Measurements from ENCODE around the gene COG1. TPM values are rescaled to one million over a fixed set of nuclear protein-coding genes. Genes with fewer than 3 reads are reported as not detected.

Gene COG1
- total and polyA plus RNA-seq, 2 of the 8 experiments (the other 6 are each of a cell fraction or from before 2014, with no cell fraction given), result 11.0 to 19.5 TPM

DNA sequence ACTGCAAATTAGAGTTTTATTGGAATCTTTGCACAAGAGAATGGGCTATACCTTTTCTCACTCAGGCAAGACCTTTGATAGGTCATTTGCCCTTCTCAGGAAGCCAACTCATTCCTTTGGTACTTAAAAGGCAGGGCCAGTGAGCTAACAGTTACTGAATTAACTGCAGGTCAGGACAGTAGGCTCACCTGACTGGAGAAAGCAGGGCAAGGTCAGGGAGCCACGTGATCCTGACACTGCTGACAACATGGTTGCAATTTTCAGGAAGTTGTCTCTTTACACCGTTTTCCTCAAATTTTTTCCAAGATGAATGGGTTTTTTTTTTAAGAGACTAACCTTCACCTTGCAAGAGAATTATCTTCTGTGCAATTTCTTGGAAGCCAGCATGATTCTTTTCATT lies 47.7 kb downstream of the COG1 start:
- Histone ChIP-seq H2BK12ac (ENCODE audit: low read depth, low read length) (no peak overlapping the region), H2AK5ac (ENCODE audit: low read depth, low read length) (no peak overlapping the region), H3K4me1 (replicated peaks in 1 of 4; ENCODE audit: control insufficient read depth in 3 of 4, insufficient read depth in 4 of 4, low read length in 3 of 4) (no peaks in the 10 kb centered on the region), H3K79me1 (ENCODE audit: low read depth, low read length) (peaks cover 2% of the 10 kb centered on the region; the same call in 1 of the 2 replicates), H3K4me2 (ENCODE audit: insufficient read depth in 1 of 2, low read depth in 2 of 2, low read length in 2 of 2) (no peak overlapping the region), H3K36me3 (ENCODE audit: control insufficient read depth in 2 of 4, insufficient read depth in 4 of 4, low read length in 3 of 4) (peaks cover 9 to 54% (median 24%) of the 10 kb centered on the region in 4 experiments; a peak in 6 of 8 replicates), H2BK5ac (ENCODE audit: low read depth, low read length) (no peak overlapping the region), H2BK120ac (replicated peaks; ENCODE audit: low read depth, low read length) (no peak overlapping the region), H3K4me3 (ENCODE audit: extremely low read depth in 1 of 4, insufficient read depth in 2 of 4, low read depth in 3 of 4, low read length in 4 of 4) (no peak overlapping the region), H3K27me3 (replicated peaks in 1 of 4; ENCODE audit: control insufficient read depth in 3 of 4, extremely low read depth in 1 of 4, insufficient read depth in 3 of 4, low read length in 3 of 4) (no peaks in the 10 kb centered on the region), H2AFZ (ENCODE audit: low read length) (no peak overlapping the region), H3K23me2 (ENCODE audit: low read depth, low read length) (no peaks in the 10 kb centered on the region), H3K14ac (ENCODE audit: insufficient read length) (no peak overlapping the region), H3K18ac (ENCODE audit: extremely low read depth, low read length) (no peak overlapping the region), H3K27ac (ENCODE audit: low read depth, low read length) (no peak overlapping the region), H3K9me3 (ENCODE audit: insufficient read depth in 2 of 2, low read depth in 1 of 2, low read length in 1 of 2) (no peaks in the 10 kb centered on the region), H3K79me2 (ENCODE audit: control insufficient read depth in 1 of 2, insufficient read depth in 2 of 2, low read length in 2 of 2) (peaks cover 0 to 28% of the 10 kb centered on the region in 2 experiments; a peak in 2 of 4 replicates), H4K20me1 (replicated peaks in 1 of 2; ENCODE audit: control insufficient read depth in 1 of 2, insufficient read depth in 2 of 2, low read length in 2 of 2) (no peaks in the 10 kb centered on the region), H4K5ac (ENCODE audit: insufficient read length, low read depth, low read length) (no peak overlapping the region), H3K56ac (replicated peaks; ENCODE audit: insufficient read length, low read depth, low read length) (no peak overlapping the region), H3K23ac (ENCODE audit: insufficient read length) (no peak overlapping the region), H2BK15ac (ENCODE audit: low read length) (no peak overlapping the region), H3K9ac (replicated peaks in 1 of 4; ENCODE audit: extremely low read depth in 1 of 4, low read depth in 3 of 4, low read length in 3 of 4) (no peak overlapping the region), H3K4ac (replicated peaks; ENCODE audit: insufficient read length, low read depth, low read length) (no peak overlapping the region), H4K8ac (ENCODE audit: extremely low read depth, insufficient read depth, low read length) (no peak overlapping the region), H4K91ac (replicated peaks; ENCODE audit: insufficient read length, low read length) (no peak overlapping the region), H2BK20ac (ENCODE audit: low read length) (no peak overlapping the region)
- POLR2A ChIA-PET (ENCODE audit: partially characterized antibody), result interaction anchor here (1.0 kb wide), 1 partner anchor 50 kb away, joined by 3 read pairs; no protein-coding TSS in a partner anchor
- DNase-seq (ENCODE audit: low read depth in 1 of 2, low spot score in 2 of 2), result no peak
- no peak for TF ChIP-seq BACH1 (IDR thresholded peaks at IDR 0.05; ENCODE audit: low read length)
- no peak for TF ChIP-seq KDM4A (IDR thresholded peaks at IDR 0.05; ENCODE audit: low read depth, low read length, severe bottlenecking)
- TF ChIP-seq EP300 (IDR thresholded peaks at IDR 0.05; ENCODE audit: borderline replicate concordance in 1 of 2, low read depth in 2 of 2, low read length in 2 of 2), result no peak
- no peak for TF ChIP-seq RFX5 (IDR thresholded peaks at IDR 0.05; ENCODE audit: borderline replicate concordance, low read depth, low read length)
- TF ChIP-seq SP2 (IDR thresholded peaks at IDR 0.05; ENCODE audit: low read length), result no peak
- no peak for TF ChIP-seq ZNF274 (IDR thresholded peaks at IDR 0.05; ENCODE audit: borderline replicate concordance, extremely low read depth, low read length)
- 87% methylated on average over 2 of the region's 2 CpGs; no CpG with 5 or more reads in 1 of the 2 experiments for WGBS, 2 experiments (ENCODE audit: extremely low coverage in 1 of 2, insufficient coverage in 1 of 2, insufficient read length in 1 of 2, insufficient replicate concordance in 2 of 2, low coverage in 1 of 2, low lambda C conversion rate in 2 of 2, missing lambda C conversion rate in 1 of 2)
- CTCF ChIA-PET (ENCODE audit: partially characterized antibody), result interaction anchor here (1.2 to 1.7 kb wide), 2 partner anchors 10 to 15 kb away, joined by 3 to 6 read pairs; no protein-coding TSS in a partner anchor
- no peak for FAIRE-seq
